IPS-11a (cell line): Measurements from ENCODE around the gene CAPN5.

Experiments used
- H3K4me3 ChIP-seq: one replicate; pipeline ENCODE4 v1.5.1; 2013; ENCODE audit warnings: low read depth, low read length, control low read depth

The CAPN5 gene

GRCh38 chr11:77159937-77160495 is 93.2 kb downstream of the CAPN5 start:
- no peak overlapping the region for H3K4me3 ChIP-seq

GRCh38 chr11:77163271-77163670 is 96.5 kb downstream of the CAPN5 start:
- no peak overlapping the region for H3K4me3 ChIP-seq

- no peak overlapping the region for H3K4me3 ChIP-seq
These were observed 98.3 kb downstream of the CAPN5 start for GRCh38 chr11:77165066-77165465.

GRCh38 chr11:77166021-77166420 is 99.2 kb downstream of the CAPN5 start:
- no peak overlapping the region for H3K4me3 ChIP-seq

GRCh38 chr11:77167111-77167626 is 100.4 kb downstream of the CAPN5 start:
- no peak overlapping the region for H3K4me3 ChIP-seq

- no peak overlapping the region for H3K4me3 ChIP-seq
These were observed 101.0 kb downstream of the CAPN5 start for GRCh38 chr11:77167791-77168190.

- no peak overlapping the region for H3K4me3 ChIP-seq
These were observed 103.3 kb downstream of the CAPN5 start for GRCh38 chr11:77170107-77170506.

- no peak overlapping the region for H3K4me3 ChIP-seq
These were observed 104.5 kb downstream of the CAPN5 start for GRCh38 chr11:77171254-77171653.

GRCh38 chr11:77171885-77172665 is 105.3 kb downstream of the CAPN5 start:
- no peak overlapping the region for H3K4me3 ChIP-seq

GRCh38 chr11:77172666-77172982 is 105.9 kb downstream of the CAPN5 start:
- no peak overlapping the region for H3K4me3 ChIP-seq

GRCh38 chr11:77173494-77173893 is 106.7 kb downstream of the CAPN5 start:
- H3K4me3 ChIP-seq, result no peak overlapping the region

GRCh38 chr11:77174559-77174958 is 107.8 kb downstream of the CAPN5 start:
- no peak overlapping the region for H3K4me3 ChIP-seq

GRCh38 chr11:77175021-77175842 is 108.5 kb downstream of the CAPN5 start:
- no peak overlapping the region for H3K4me3 ChIP-seq
